ENCODE measurements around the gene LARP4B. TPM values are rescaled to one million over a fixed set of nuclear protein-coding genes. Genes with fewer than 3 reads are reported as not detected.

LARP4B gene
- total and polyA plus RNA-seq, 2 donors (not counting 3 experiments of a cell fraction or from before 2014, with no cell fraction given): 27.4 to 101 TPM

DNA sequence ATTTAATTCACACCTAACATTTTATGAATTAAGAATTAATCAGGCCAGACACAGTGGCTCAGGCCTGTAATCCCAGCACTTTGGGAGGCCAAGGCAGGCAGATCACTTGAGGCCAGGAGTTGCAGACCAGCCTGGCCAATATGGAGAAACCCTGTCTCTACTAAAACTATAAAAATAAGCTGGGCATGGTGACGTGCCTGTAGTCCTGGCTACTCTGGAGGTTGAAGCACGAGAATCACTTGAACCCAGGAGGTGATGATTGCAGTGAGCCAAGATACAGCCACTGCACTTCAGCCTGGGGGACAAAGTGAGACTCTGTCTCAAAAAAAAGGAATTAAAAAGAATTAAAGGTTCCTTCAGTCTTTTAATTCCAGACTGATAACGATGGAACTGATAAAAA is 11.1 kb downstream of the LARP4B start:
- ChIA-PET POLR2A (no interaction called here), CTCF (no interaction called here)
- TF ChIP-seq GATA2 (IDR thresholded peaks at IDR 0.05; ENCODE audit: insufficient read depth, insufficient read length, low read depth, low read length): no peak
- TF ChIP-seq JUN (IDR thresholded peaks at IDR 0.05; ENCODE audit: borderline replicate concordance, insufficient read depth, insufficient read length, low read depth): no peak
- TF ChIP-seq EZH2 (IDR thresholded peaks at IDR 0.05; ENCODE audit: borderline replicate concordance, low read depth, low read length, severe bottlenecking): no peak
- no peak for TF ChIP-seq POLR2AphosphoS5 (IDR thresholded peaks at IDR 0.05; ENCODE audit: insufficient read depth, low read depth, low read length)
- no peak for TF ChIP-seq MAX (IDR thresholded peaks at IDR 0.05; ENCODE audit: insufficient read depth, insufficient read length)
- no peak for TF ChIP-seq FOS (IDR thresholded peaks at IDR 0.05; ENCODE audit: borderline replicate concordance, insufficient read depth, low read length)
- no peak for TF ChIP-seq MYC (IDR thresholded peaks at IDR 0.05; ENCODE audit: low read depth, low read length)
- no peak for TF ChIP-seq POLR2A (IDR thresholded peaks at IDR 0.05; ENCODE audit: low read depth, low read length)
- H3K4me2 ChIP-seq (ENCODE audit: insufficient read depth, low read length): no peak overlapping the region
- no peaks in the 10 kb centered on the region for H4K20me1 ChIP-seq (replicated peaks; ENCODE audit: control insufficient read depth, extremely low read depth, insufficient read depth, low read length)
- no peaks in the 10 kb centered on the region for H3K9me1 ChIP-seq (replicated peaks; ENCODE audit: control insufficient read depth, extremely low read depth, insufficient read depth, low read length)
- dilution Hi-C loops (cut with MboI; ENCODE audit: extremely low pct_ligation_motif_present, low sequenced_read_pairs): no loop called here
- no peak overlapping the region for H2AFZ ChIP-seq (ENCODE audit: low read depth, low read length)
- no TSS peak for BruUV-seq (replicated peaks)
- DNase-seq (ENCODE audit: low read depth, low spot score) (no peak), FAIRE-seq (no peak)
- H3K27me3 ChIP-seq (ENCODE audit: control insufficient read depth in 2 of 2, insufficient read depth in 2 of 2, low read length in 2 of 2): no peaks in the 10 kb centered on the region
- intact Hi-C loops (cut with micrococcal nuclease): no loop called here
- no peak overlapping the region for H3K4me3 ChIP-seq (replicated peaks in 1 of 3; ENCODE audit: insufficient read depth in 1 of 3, low read depth in 1 of 3, low read length in 3 of 3)
- no peak overlapping the region for H3K27ac ChIP-seq (ENCODE audit: insufficient read depth, low read depth, low read length)
- H3K36me3 ChIP-seq (ENCODE audit: control insufficient read depth in 2 of 2, extremely low read depth in 1 of 2, insufficient read depth in 2 of 2, low read length in 2 of 2): peaks cover 0 to 5% of the 10 kb centered on the region in 2 experiments
- no peaks in the 10 kb centered on the region for H3K9me3 ChIP-seq (replicated peaks; ENCODE audit: control insufficient read depth, insufficient read depth, low read length)
- H3K9ac ChIP-seq (replicated peaks; ENCODE audit: extremely low read depth, insufficient read depth, low read length): no peak overlapping the region
- H3K79me2 ChIP-seq (ENCODE audit: control insufficient read depth, insufficient read depth, low read length): peaks cover 95% of the 10 kb centered on the region
- H3K4me1 ChIP-seq (ENCODE audit: control insufficient read depth, extremely low read depth, insufficient read depth, low read length): no peaks in the 10 kb centered on the region

- Histone ChIP-seq H2AFZ (ENCODE audit: low read depth, low read length) (no peak overlapping the region), H3K9ac (replicated peaks; ENCODE audit: extremely low read depth, insufficient read depth, low read length) (no peak overlapping the region), H3K27me3 (ENCODE audit: control insufficient read depth in 2 of 2, insufficient read depth in 2 of 2, low read length in 2 of 2) (no peaks in the 10 kb centered on the region), H3K27ac (ENCODE audit: insufficient read depth, low read depth, low read length) (no peak overlapping the region), H3K4me1 (ENCODE audit: control insufficient read depth, extremely low read depth, insufficient read depth, low read length) (no peaks in the 10 kb centered on the region), H3K4me2 (ENCODE audit: insufficient read depth, low read length) (no peak overlapping the region), H3K9me1 (replicated peaks; ENCODE audit: control insufficient read depth, extremely low read depth, insufficient read depth, low read length) (no peaks in the 10 kb centered on the region), H3K36me3 (ENCODE audit: control insufficient read depth in 2 of 2, extremely low read depth in 1 of 2, insufficient read depth in 2 of 2, low read length in 2 of 2) (peaks cover 0 to 2% of the 10 kb centered on the region in 2 experiments), H3K9me3 (replicated peaks; ENCODE audit: control insufficient read depth, insufficient read depth, low read length) (no peaks in the 10 kb centered on the region), H3K79me2 (ENCODE audit: control insufficient read depth, insufficient read depth, low read length) (peaks cover 95% of the 10 kb centered on the region), H4K20me1 (replicated peaks; ENCODE audit: control insufficient read depth, extremely low read depth, insufficient read depth, low read length) (no peaks in the 10 kb centered on the region), H3K4me3 (replicated peaks in 1 of 3; ENCODE audit: insufficient read depth in 1 of 3, low read depth in 1 of 3, low read length in 3 of 3) (no peak overlapping the region)
- intact Hi-C loops (cut with micrococcal nuclease) (no loop called here), dilution Hi-C loops (cut with MboI; ENCODE audit: extremely low pct_ligation_motif_present, low sequenced_read_pairs) (no loop called here)
- DNase-seq (ENCODE audit: low read depth, low spot score): no peak
- TF ChIP-seq JUN (IDR thresholded peaks at IDR 0.05; ENCODE audit: borderline replicate concordance, insufficient read depth, insufficient read length, low read depth) (no peak), MYC (IDR thresholded peaks at IDR 0.05; ENCODE audit: low read depth, low read length) (no peak), GATA2 (IDR thresholded peaks at IDR 0.05; ENCODE audit: insufficient read depth, insufficient read length, low read depth, low read length) (no peak), POLR2AphosphoS5 (IDR thresholded peaks at IDR 0.05; ENCODE audit: insufficient read depth, low read depth, low read length) (no peak), FOS (IDR thresholded peaks at IDR 0.05; ENCODE audit: borderline replicate concordance, insufficient read depth, low read length) (no peak), POLR2A (IDR thresholded peaks at IDR 0.05; ENCODE audit: low read depth, low read length) (no peak), MAX (IDR thresholded peaks at IDR 0.05; ENCODE audit: insufficient read depth, insufficient read length) (no peak), EZH2 (IDR thresholded peaks at IDR 0.05; ENCODE audit: borderline replicate concordance, low read depth, low read length, severe bottlenecking) (no peak)
- TF ChIP-seq, protein P1, sequence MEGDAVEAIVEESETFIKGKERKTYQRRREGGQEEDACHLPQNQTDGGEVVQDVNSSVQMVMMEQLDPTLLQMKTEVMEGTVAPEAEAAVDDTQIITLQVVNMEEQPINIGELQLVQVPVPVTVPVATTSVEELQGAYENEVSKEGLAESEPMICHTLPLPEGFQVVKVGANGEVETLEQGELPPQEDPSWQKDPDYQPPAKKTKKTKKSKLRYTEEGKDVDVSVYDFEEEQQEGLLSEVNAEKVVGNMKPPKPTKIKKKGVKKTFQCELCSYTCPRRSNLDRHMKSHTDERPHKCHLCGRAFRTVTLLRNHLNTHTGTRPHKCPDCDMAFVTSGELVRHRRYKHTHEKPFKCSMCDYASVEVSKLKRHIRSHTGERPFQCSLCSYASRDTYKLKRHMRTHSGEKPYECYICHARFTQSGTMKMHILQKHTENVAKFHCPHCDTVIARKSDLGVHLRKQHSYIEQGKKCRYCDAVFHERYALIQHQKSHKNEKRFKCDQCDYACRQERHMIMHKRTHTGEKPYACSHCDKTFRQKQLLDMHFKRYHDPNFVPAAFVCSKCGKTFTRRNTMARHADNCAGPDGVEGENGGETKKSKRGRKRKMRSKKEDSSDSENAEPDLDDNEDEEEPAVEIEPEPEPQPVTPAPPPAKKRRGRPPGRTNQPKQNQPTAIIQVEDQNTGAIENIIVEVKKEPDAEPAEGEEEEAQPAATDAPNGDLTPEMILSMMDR (IDR thresholded peaks at IDR 0.05; ENCODE audit: extremely low read depth in 1 of 2, insufficient read depth in 1 of 2, low read depth in 1 of 2, low read length in 2 of 2): no peak
- ChIA-PET POLR2A (no interaction called here), CTCF (no interaction called here)
- BruUV-seq (replicated peaks): no TSS peak
- FAIRE-seq: no peak
Observed at GRCh38 chr10:919481-919880, 12.0 kb downstream of the LARP4B start.

Data from endothelial cell of umbilical vein (primary cell).